Stimulated activated CD4-positive, alpha-beta T cell treated with anti-CD3 and anti-CD28 coated beads, Interleukin-1b, Interleukin-23, amount 100 ng/mL, for 1 hour (primary cell): ENCODE measurements around the gene NUDT17.

ENCODE experiments used
- DNase-seq, 2 donors: peaks; one replicate each; pipeline ENCODE4 v3.0.0-alpha.2; 2020; ENCODE audit warnings: low read depth in 2 of 2

The NUDT17 gene

GRCh38 chr1:145847827-145848226, 2.4 kb downstream of the NUDT17 start:
- DNase-seq = no peak

- no peak for DNase-seq
Observed at GRCh38 chr1:145849356-145850160, 4.1 kb downstream of the NUDT17 start.

- no peak for DNase-seq
Observed at GRCh38 chr1:145855426-145855948, 10.1 kb downstream of the NUDT17 start.

- DNase-seq = no peak
Observed at GRCh38 chr1:145857170-145857569, 11.7 kb downstream of the NUDT17 start.

GRCh38 chr1:145858238-145858900, 12.9 kb downstream of the NUDT17 start:
- DNase-seq = peak in 1 of 2 donors; percentile 33

GRCh38 chr1:145858901-145859490, 13.6 kb downstream of the NUDT17 start, which contains the start of gene PIAS3:
TSS of gene PIAS3 (minus strand) at chr1:145859081. CDS start at chr1:145858990, 91 bp downstream.
- peak; percentile 41 to 62 for DNase-seq

- DNase-seq = peak; percentile 26 to 60
Observed at GRCh38 chr1:145859491-145860023, 14.1 kb downstream of the NUDT17 start.

- no peak for DNase-seq
Observed at GRCh38 chr1:145863282-145864018, 18.0 kb downstream of the NUDT17 start.

GRCh38 chr1:145868232-145868631, 22.8 kb downstream of the NUDT17 start:
- no peak for DNase-seq

- DNase-seq = no peak
Observed at GRCh38 chr1:145871994-145872924, 26.8 kb downstream of the NUDT17 start.

- no peak for DNase-seq
Observed at GRCh38 chr1:145874646-145875045, 29.2 kb downstream of the NUDT17 start.

GRCh38 chr1:145877923-145878486, 32.6 kb downstream of the NUDT17 start:
- DNase-seq = no peak

- DNase-seq = no peak
Observed at GRCh38 chr1:145878724-145879123, 33.3 kb downstream of the NUDT17 start.

- no peak for DNase-seq
Observed at GRCh38 chr1:145879775-145880174, 34.3 kb downstream of the NUDT17 start.

- DNase-seq = no peak
Observed at GRCh38 chr1:145884675-145885074, 39.2 kb downstream of the NUDT17 start.

GRCh38 chr1:145885738-145886287, 40.4 kb downstream of the NUDT17 start, which contains the start of gene ANKRD35:
TSS of gene ANKRD35 (minus strand) at chr1:145885866. CDS start at chr1:145885758, 108 bp downstream.
- peak; percentile 43 to 76 for DNase-seq

GRCh38 chr1:145886390-145886789, 41.0 kb downstream of the NUDT17 start:
- DNase-seq = no peak

GRCh38 chr1:145886816-145887215, 41.4 kb downstream of the NUDT17 start:
- no peak for DNase-seq

- DNase-seq = no peak
Observed at GRCh38 chr1:145887631-145888030, 42.2 kb downstream of the NUDT17 start.

GRCh38 chr1:145889722-145890121, 44.3 kb downstream of the NUDT17 start:
- DNase-seq = no peak
